K562 (cell line): ENCODE measurements around the gene LTBR. TPM values are rescaled to one million over a fixed set of nuclear protein-coding genes. Genes with fewer than 3 reads are reported as not detected.

Experiments used
- CBFA2T2 ChIP-seq: fragments of 450-650 bp; conservative IDR thresholded peaks from 2 replicates; pipeline ENCODE4 v1.6.1; 2017; ENCODE audit warnings: mild to moderate bottlenecking
- CBX8 ChIP-seq: fragments of 200-600 bp; sonication (generic); IDR thresholded peaks from 2 replicates; pipeline ENCODE4 v1.6.1; 2012; ENCODE audit warnings: borderline replicate concordance, mixed run types, low read depth, mild to moderate bottlenecking, moderate library complexity, mixed read lengths, low read length, control low read depth, inconsistent platforms; ENCODE audit not compliant: poor library complexity, severe bottlenecking; ENCODE audit errors: extremely low read depth
- CCNT2 ChIP-seq: IDR thresholded peaks from 2 replicates; pipeline ENCODE4 v1.6.1; 2011; ENCODE audit warnings: borderline replicate concordance, low read depth, mild to moderate bottlenecking, moderate library complexity, mixed read lengths, low read length; ENCODE audit not compliant: insufficient read length; ENCODE audit errors: extremely low read depth
- CREM ChIP-seq: IDR thresholded peaks from 2 replicates; pipeline ENCODE4 v1.6.1; 2014; ENCODE audit warnings: antibody characterized with exemption, low read depth
- DMBX1 ChIP-seq: fragments of 250-450 bp; sonication (Bioruptor Pico); IDR thresholded peaks from 2 replicates; pipeline ENCODE4 v1.8.0; 2022; ENCODE audit warnings: inconsistent platforms, mild to moderate bottlenecking, moderate library complexity, borderline replicate concordance
- FOSL1 ChIP-seq: fragments of 200-800 bp; sonication (Bioruptor generic); conservative IDR thresholded peaks from 2 replicates; pipeline ENCODE4 v1.6.1; 2016; ENCODE audit warnings: missing genetic modification characterization, missing compliant biosample characterization
- HDAC1 ChIP-seq, 2 experiments: fragments of 450-650 bp; IDR thresholded peaks; 2 replicates each; pipeline ENCODE4 v1.6.1; 2016 to 2017; ENCODE audit warnings: inconsistent platforms in 1 of 2, mild to moderate bottlenecking in 1 of 2, moderate library complexity in 1 of 2
- HDAC2 ChIP-seq: fragments of 450-650 bp; IDR thresholded peaks from 2 replicates; pipeline ENCODE4 v1.6.1; 2016; ENCODE audit warnings: mild to moderate bottlenecking
- JUND ChIP-seq, 2 experiments: IDR thresholded peaks; 2 replicates in 1 of 2; 3 replicates in 1 of 2; pipeline ENCODE4 v1.6.1; 2011; ENCODE audit warnings: borderline replicate concordance in 2 of 2, low read depth in 2 of 2, low read length in 2 of 2, improper control_type of control experiment in 1 of 2, missing biosample characterization in 1 of 2, missing genetic modification characterization in 1 of 2, missing genetic modification reagents in 1 of 2
- KAT7 ChIP-seq: sonication (generic); formaldehyde crosslinking; IDR thresholded peaks from 2 replicates; pipeline ENCODE4 v1.8.0; 2022; ENCODE audit warnings: missing genetic modification reagents, mild to moderate bottlenecking, borderline replicate concordance
- KDM1A ChIP-seq, 2 experiments: fragments of 450-650 bp; IDR thresholded peaks; 2 replicates each; pipeline ENCODE4 v1.6.1; 2016; ENCODE audit warnings: mild to moderate bottlenecking in 2 of 2
- KLF10 ChIP-seq: fragments of 250-450 bp; sonication (Bioruptor Pico); IDR thresholded peaks from 2 replicates; pipeline ENCODE4 v1.6.1; 2021; ENCODE audit warnings: matching md5 sums
- LEF1 ChIP-seq: fragments of 450-650 bp; IDR thresholded peaks from 2 replicates; pipeline ENCODE4 v1.6.1; 2016; ENCODE audit warnings: mild to moderate bottlenecking
- MNT ChIP-seq, 2 experiments: fragments of 450-650 bp; conservative IDR thresholded peaks; 2 replicates each; pipeline ENCODE4 v1.6.1; 2017; ENCODE audit warnings: mild to moderate bottlenecking in 2 of 2, moderate library complexity in 2 of 2
- MYC ChIP-seq, 2 experiments: fragments of 250-450 bp in 1 of 2; sonication (Bioruptor Pico) in 1 of 2; IDR thresholded peaks; 2 replicates each; pipeline versions ENCODE4 v1.5.1 to v1.6.1; 2012 to 2021; ENCODE audit warnings: low read depth in 2 of 2, borderline replicate concordance in 1 of 2, improper control_type of control experiment in 1 of 2, low read length in 1 of 2, mild to moderate bottlenecking in 1 of 2, moderate library complexity in 1 of 2
- NRF1 ChIP-seq, 2 experiments: fragments of 450-650 bp; IDR thresholded peaks in 1 of 2; conservative IDR thresholded peaks in 1 of 2; 2 replicates each; pipeline ENCODE4 v1.6.1; 2014; ENCODE audit warnings: mild to moderate bottlenecking in 2 of 2
- PML ChIP-seq: IDR thresholded peaks from 2 replicates; pipeline ENCODE4 v1.6.1; 2012; ENCODE audit warnings: low read length, inconsistent platforms
- POLR2G ChIP-seq: fragments of 200-400 bp; formaldehyde crosslinking; IDR thresholded peaks from 2 replicates; pipeline ENCODE4 v1.6.1; 2017; ENCODE audit warnings: low read depth, mild to moderate bottlenecking, antibody characterized with exemption, low read length, moderate library complexity
- RBM25 ChIP-seq: fragments of 200-400 bp; formaldehyde crosslinking; IDR thresholded peaks from 2 replicates; pipeline ENCODE4 v1.6.1; 2018; ENCODE audit warnings: low read length, low read depth, moderate library complexity; ENCODE audit not compliant: severe bottlenecking
- TEAD4 ChIP-seq, 2 experiments: sonication (generic) in 1 of 2; formaldehyde crosslinking in 1 of 2; IDR thresholded peaks; 2 replicates each; pipeline versions ENCODE4 v1.6.1 to v1.8.0; 2012 to 2022; ENCODE audit warnings: borderline replicate concordance in 1 of 2, inconsistent platforms in 1 of 2, low read length in 1 of 2, mild to moderate bottlenecking in 1 of 2, missing genetic modification reagents in 1 of 2
- ZBED1 ChIP-seq: IDR thresholded peaks from 2 replicates; pipeline ENCODE4 v1.6.1; 2014
- ZNF263 ChIP-seq: sonication (generic); formaldehyde crosslinking; IDR thresholded peaks from 2 replicates; pipeline ENCODE4 v1.8.0; 2022; ENCODE audit warnings: mild to moderate bottlenecking, missing genetic modification reagents, borderline replicate concordance
- ZNF512 ChIP-seq: IDR thresholded peaks from 2 replicates; pipeline ENCODE4 v1.6.1; 2016; ENCODE audit warnings: missing genetic modification characterization, missing compliant biosample characterization
- ZNF583 ChIP-seq: fragments of 250-450 bp; sonication (Bioruptor Pico); IDR thresholded peaks from 2 replicates; pipeline ENCODE4 v1.4.0; 2020
- ZNF766 ChIP-seq: fragments of 200-800 bp; sonication (Bioruptor generic); conservative IDR thresholded peaks from 2 replicates; pipeline ENCODE4 v1.6.1; 2016; ENCODE audit warnings: missing genetic modification characterization, missing compliant biosample characterization
- polyA plus RNA-seq, 8 experiments: library from polyadenylated mRNA; depleted of rRNA in 4 of 8; stranded (reverse) in 5 of 8; unstranded in 3 of 8; fragments of >200 nt; fragmentation: Nextera tagmentation in 2 of 8; fragmentation: Illumina TruSeq in 1 of 8; extraction: Ambion mirVana in 2 of 8; extraction: Trizol in 1 of 8; gene quantifications; 2 replicates each; pipeline versions ENCODE4 v1.2.1 to v1.2.3, GENCODE V29; 2011 to 2014; ENCODE audit warnings: inconsistent platforms in 1 of 8, missing spikeins in 1 of 8
- total RNA-seq, 7 experiments: library from RNA; depleted of rRNA in 6 of 7; stranded (reverse); fragments of >200 nt in 6 of 7; fragmentation: Illumina TruSeq in 2 of 7; extraction: Trizol in 2 of 7; gene quantifications; 2 replicates each; pipeline versions ENCODE4 v1.2.1 to v1.2.3, GENCODE V29; 2011 to 2021; ENCODE audit warnings: low replicate concordance in 1 of 7

The LTBR gene
- total and polyA plus RNA-seq, 9 of the 15 experiments (the other 6 are each of a cell fraction or from before 2014, with no cell fraction given) = 0.96 to 69.0 (median 35.3) TPM

GRCh38 chr12:6345319-6346091 is 38.5 kb upstream of the LTBR start (continued):
- TF ChIP-seq TEAD4 (IDR thresholded peaks at IDR 0.05; ENCODE audit: low read length) (peak; percentile 92), TEAD4 (CRISPR knock-in tag; IDR thresholded peaks at IDR 0.05; ENCODE audit: borderline replicate concordance) (no peak), MYC (IDR thresholded peaks at IDR 0.05; ENCODE audit: low read depth, low read length) (no peak; the same call in 1 of the 2 replicates), MYC (CRISPR knock-in tag; IDR thresholded peaks at IDR 0.05; ENCODE audit: borderline replicate concordance, low read depth) (no peak), HDAC1 (IDR thresholded peaks at IDR 0.05) (peak; percentile 95 to 99), ZNF512 (tag) (no peak), RBM25 (no peak), DMBX1 (CRISPR knock-in tag) (peak; percentile 74; the same call in 1 of the 2 replicates), NRF1 (conservative IDR thresholded peaks at IDR 0.05 in 1 of 2, IDR thresholded peaks at IDR 0.05 in 1 of 2) (peak; percentile 17 to 26; a peak in 1 of 4 replicates), KAT7 (no peak), LEF1 (peak; percentile 78), ZBED1 (no peak), JUND (IDR thresholded peaks at IDR 0.05; ENCODE audit: borderline replicate concordance, low read depth, low read length) (peak; percentile 97), JUND (tag; IDR thresholded peaks at IDR 0.05; ENCODE audit: borderline replicate concordance, low read depth, low read length) (peak; percentile 97), FOSL1 (tag) (peak; percentile 100), ZNF583 (CRISPR knock-in tag) (no peak), CCNT2 (peak; percentile 96), CREM (peak; percentile 86), KDM1A (IDR thresholded peaks at IDR 0.05) (peak; percentile 100), CBFA2T2 (peak; percentile 94), MNT (conservative IDR thresholded peaks at IDR 0.05) (peak in 1 of 2 experiments; percentile 79; a peak in 2 of 4 replicates), POLR2G (no peak), ZNF766 (CRISPR knock-in tag) (no peak), KLF10 (CRISPR knock-in tag) (no peak), PML (peak; percentile 65), HDAC2 (peak; percentile 99), ZNF263 (CRISPR knock-in tag) (no peak), CBX8 (no peak)
